GM20000 (cell line): ENCODE measurements around the gene TPBGL.

Experiments used
- DNase-seq: peaks from one replicate; pipeline ENCODE4 v3.0.0; 2012; ENCODE audit warnings: low spot score
- TF ChIP-seq, protein P1 (sequence below): IDR thresholded peaks from 2 replicates; pipeline ENCODE4 v1.5.1; 2012; ENCODE audit warnings: mild to moderate bottlenecking, control low read depth; ENCODE audit errors: extremely low read depth, missing control alignments

The TPBGL gene

GRCh38 chr11:75246671-75247350 is 6.2 kb downstream of the TPBGL start:
- TF ChIP-seq, protein P1, sequence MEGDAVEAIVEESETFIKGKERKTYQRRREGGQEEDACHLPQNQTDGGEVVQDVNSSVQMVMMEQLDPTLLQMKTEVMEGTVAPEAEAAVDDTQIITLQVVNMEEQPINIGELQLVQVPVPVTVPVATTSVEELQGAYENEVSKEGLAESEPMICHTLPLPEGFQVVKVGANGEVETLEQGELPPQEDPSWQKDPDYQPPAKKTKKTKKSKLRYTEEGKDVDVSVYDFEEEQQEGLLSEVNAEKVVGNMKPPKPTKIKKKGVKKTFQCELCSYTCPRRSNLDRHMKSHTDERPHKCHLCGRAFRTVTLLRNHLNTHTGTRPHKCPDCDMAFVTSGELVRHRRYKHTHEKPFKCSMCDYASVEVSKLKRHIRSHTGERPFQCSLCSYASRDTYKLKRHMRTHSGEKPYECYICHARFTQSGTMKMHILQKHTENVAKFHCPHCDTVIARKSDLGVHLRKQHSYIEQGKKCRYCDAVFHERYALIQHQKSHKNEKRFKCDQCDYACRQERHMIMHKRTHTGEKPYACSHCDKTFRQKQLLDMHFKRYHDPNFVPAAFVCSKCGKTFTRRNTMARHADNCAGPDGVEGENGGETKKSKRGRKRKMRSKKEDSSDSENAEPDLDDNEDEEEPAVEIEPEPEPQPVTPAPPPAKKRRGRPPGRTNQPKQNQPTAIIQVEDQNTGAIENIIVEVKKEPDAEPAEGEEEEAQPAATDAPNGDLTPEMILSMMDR = no peak
- no peak for DNase-seq

DNA sequence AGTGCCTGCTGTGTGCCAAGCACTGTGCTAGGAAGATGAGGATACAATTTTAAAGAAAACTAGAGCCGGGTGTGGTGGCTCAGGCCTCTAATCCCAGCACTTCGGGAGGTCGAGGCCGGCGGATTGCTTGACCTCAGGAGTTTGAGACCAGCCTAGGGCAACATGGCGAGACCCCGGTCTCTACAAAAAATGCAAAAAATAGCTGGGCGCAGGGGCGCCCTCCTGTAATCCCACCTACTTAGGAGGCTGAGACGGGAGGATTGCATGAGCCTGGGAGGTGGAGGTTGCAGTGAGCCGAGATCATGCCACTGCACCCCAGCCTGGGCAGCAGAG is 8.3 kb downstream of the TPBGL start:
- TF ChIP-seq, protein P1 = no peak
- DNase-seq = no peak

DNA sequence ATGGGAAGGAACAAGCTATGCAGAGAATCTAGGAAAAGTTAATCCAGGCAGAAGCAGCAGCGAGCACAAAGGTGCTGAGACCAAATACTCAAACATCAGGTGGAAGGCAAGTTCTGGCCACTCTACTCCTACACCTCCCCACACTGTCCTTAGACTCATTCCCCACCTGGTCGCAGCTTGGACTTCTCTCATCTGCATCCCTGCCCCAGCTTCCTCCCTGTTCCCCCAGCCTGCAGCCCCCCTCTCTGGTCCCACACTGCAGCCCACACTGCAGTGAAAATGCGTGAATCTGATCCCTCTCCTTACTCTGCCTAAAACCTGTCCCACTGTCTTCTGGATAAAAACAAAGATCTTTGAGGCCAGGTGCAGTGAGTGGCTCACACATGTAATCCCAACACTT is 9.1 kb downstream of the TPBGL start:
- no peak for DNase-seq
- TF ChIP-seq, protein P1 = no peak

DNA sequence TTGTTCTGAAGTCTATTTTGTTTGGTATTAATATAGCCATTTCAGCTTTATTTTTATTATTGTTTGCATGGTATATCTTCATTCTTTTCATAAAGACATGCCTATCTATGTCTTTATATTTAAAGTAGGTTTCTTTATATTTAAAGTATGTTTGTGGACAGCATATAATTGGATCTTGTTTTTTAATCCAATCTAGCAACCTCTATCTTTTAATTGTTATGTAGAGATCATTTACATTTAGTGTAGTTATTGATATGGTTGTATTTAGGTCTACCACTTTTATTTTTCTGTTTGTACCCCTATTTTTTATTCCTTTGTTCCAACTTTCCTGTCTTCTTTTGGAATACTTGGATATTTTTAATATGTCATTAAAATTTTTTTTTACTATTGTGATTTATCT is 13.8 kb downstream of the TPBGL start:
- TF ChIP-seq, protein P1 = no peak
- no peak for DNase-seq

- TF ChIP-seq, protein P1 = no peak
Measured at GRCh38 chr11:75260396-75261170, 20.0 kb downstream of the TPBGL start.

GRCh38 chr11:75261902-75262361 is 21.4 kb downstream of the TPBGL start:
- TF ChIP-seq, protein P1 = no peak
- no peak for DNase-seq

More at GRCh38 chr11:75260396-75261170, 20.0 kb downstream of the TPBGL start:
- DNase-seq = no peak

- TF ChIP-seq, protein P1 = no peak
- DNase-seq = no peak
Measured at GRCh38 chr11:75262436-75262835, 21.9 kb downstream of the TPBGL start.
